ENCODE data around the gene SUFU. TPM values are rescaled to one million over a fixed set of nuclear protein-coding genes. Genes with fewer than 3 reads are reported as not detected.
A peak's percentile ranks its signal among the peaks of the same experiment; 100 is the strongest.

The SUFU gene
- total and polyA plus RNA-seq, 2 donors (not counting 1 experiment from before 2014, with no cell fraction given) = 4.8 to 13.3 TPM

DNA sequence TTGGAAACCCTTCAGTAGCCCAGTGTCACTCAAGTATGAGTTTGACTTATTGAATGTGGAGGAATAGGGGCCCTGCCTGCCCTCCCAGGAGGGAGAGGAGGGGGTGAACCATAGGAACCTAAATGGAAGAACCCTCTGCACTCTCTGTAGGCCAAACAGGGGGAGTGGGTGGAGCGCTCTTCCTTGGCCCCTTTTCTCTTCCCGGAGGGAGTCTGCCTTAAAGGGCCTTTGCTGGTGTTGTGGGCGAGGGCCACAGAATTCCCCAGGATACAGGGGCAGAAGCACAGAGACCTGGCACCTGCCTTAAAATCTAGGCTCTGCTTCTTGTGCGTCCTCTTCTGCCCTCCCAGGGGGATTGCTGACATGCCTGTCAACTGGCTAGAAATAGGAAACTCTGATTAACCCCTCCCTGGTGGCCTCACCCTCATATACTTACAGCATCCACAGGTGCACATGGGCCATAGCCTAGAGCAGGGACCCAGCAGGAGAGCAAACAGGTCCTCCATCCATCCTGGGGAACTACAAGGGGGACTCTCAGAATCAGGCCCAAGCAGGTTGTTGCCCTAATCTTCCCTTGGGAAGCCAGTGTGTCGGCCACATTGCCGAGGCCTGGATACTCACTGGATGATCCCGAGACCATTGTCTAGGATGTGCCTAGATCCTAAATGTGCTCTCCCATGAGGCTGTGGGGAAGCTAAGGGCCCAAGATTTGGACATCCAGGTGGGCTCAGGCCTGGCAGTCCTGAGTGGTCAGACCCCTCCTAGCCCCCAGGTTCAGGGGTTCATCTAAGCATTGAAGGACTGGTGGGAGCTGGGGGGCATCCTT, 143.9 kb downstream of the SUFU start:
- Histone ChIP-seq H3K9me3 (ENCODE audit: control extremely low read depth in 1 of 3, control insufficient read depth in 2 of 3, insufficient read depth in 1 of 3, low read length in 2 of 3) (no peaks in the 10 kb centered on the region), H3K79me2 (ENCODE audit: control insufficient read depth, insufficient read depth, low read length) (peaks cover 81% of the 10 kb centered on the region), H2AFZ (ENCODE audit: insufficient read depth, low read depth, low read length, poor library complexity, severe bottlenecking) (no peak overlapping the region), H3K27me3 (replicated peaks in 1 of 4; ENCODE audit: control extremely low read depth in 1 of 4, control insufficient read depth in 3 of 4, insufficient read depth in 4 of 4, low read length in 3 of 4) (no peaks in the 10 kb centered on the region), H3K36me3 (replicated peaks in 1 of 2; ENCODE audit: control extremely low read depth in 1 of 2, control insufficient read depth in 1 of 2, extremely low read depth in 1 of 2, insufficient read depth in 2 of 2, low read length in 1 of 2) (no peaks in the 10 kb centered on the region), H3K27ac (ENCODE audit: low read length in 2 of 2) (peak overlapping the region; percentile 12 to 90), H3K4me3 (ENCODE audit: control extremely low read depth in 1 of 5, extremely low read depth in 1 of 5, insufficient read depth in 1 of 5, low read depth in 2 of 5, low read length in 4 of 5) (peak overlapping the region in 4 of 5 experiments; percentile 55 to 89 (median 80)), H3K9ac (ENCODE audit: low read length) (peak overlapping the region; percentile 83), H4K20me1 (ENCODE audit: control insufficient read depth, insufficient read depth, low read length, poor library complexity, severe bottlenecking) (peaks cover 62% of the 10 kb centered on the region), H3K4me2 (replicated peaks; ENCODE audit: low read depth, low read length, poor library complexity, severe bottlenecking) (peak overlapping the region; percentile 94), H3K4me1 (ENCODE audit: control insufficient read depth in 2 of 2, insufficient read depth in 2 of 2, low read length in 2 of 2) (peaks cover 67 to 70% of the 10 kb centered on the region in 2 donors)
- 66% methylated on average over 7 of the region's 7 CpGs for WGBS (ENCODE audit: insufficient coverage)
- no peak for TF ChIP-seq EZH2 (IDR thresholded peaks at IDR 0.05; ENCODE audit: borderline replicate concordance, insufficient read depth, low read depth, low read length, poor library complexity, severe bottlenecking)
- peak overlapping the region; percentile 99 for H3K27ac Mint-ChIP-seq
- H3K4me3 Mint-ChIP-seq = peak overlapping the region; percentile 97
- intact Hi-C loops (cut with micrococcal nuclease) = loop anchor here (2.0 to 5.0 kb wide), 4 partner anchors 13 to 830 kb away; partner anchors contain the start of genes CNNM2 and OGA
- H3K9me3 Mint-ChIP-seq (ENCODE audit: insufficient read depth) = no peaks in the 10 kb centered on the region
- ChIA-PET POLR2A (interaction anchor here (0.7 to 4.0 kb wide), 4 partner anchors 29 to 248 kb away, joined by 4 to 49 read pairs (median 26); partner anchors contain the start of genes ARL3 and SFXN2), CTCF (interaction anchor here (0.6 to 3.8 kb wide), 2 partner anchors 19 to 29 kb away, joined by 3 to 50 read pairs; no protein-coding TSS in a partner anchor)
- ATAC-seq (ENCODE audit: low read depth) (no peak), DNase-seq (peak; percentile 59)
- H3K27me3 Mint-ChIP-seq = no peaks in the 10 kb centered on the region
- H3K4me1 Mint-ChIP-seq = peaks cover 69% of the 10 kb centered on the region

DNA sequence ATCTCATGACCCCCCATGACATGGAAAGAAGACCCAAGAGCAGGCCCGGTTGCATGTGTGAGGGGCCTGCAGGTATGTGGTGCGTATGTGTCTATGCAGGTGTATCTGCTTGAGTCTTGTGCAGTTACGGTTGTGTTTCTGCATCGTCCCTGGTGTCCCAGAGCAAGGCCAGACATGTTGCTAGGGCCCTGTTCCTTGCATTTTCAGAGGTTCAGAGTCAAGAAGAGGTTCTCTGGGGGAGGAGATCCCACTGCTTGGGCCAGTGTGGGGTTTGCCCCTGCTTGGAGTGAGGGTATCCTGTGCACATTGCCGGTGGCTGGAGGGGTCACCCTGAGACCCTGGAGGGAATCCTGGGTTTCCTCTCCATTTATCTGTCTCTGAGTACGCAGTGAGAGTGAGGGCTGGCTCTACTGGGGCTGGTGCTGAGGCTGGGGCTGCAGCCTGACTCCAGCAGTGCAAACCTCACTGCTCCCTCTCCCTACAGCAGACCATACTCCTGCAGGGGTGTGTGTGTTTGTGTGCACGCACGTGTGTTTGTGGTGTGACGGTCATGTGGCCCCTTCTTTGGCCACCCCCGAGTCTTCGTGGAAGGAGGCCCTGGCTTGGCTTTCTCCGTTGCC, 144.6 kb downstream of the SUFU start:
- peaks cover 76% of the 10 kb centered on the region for H3K4me1 Mint-ChIP-seq

More for the DNA sequence above, 144.6 kb downstream of the SUFU start:
- TF ChIP-seq, protein P1, sequence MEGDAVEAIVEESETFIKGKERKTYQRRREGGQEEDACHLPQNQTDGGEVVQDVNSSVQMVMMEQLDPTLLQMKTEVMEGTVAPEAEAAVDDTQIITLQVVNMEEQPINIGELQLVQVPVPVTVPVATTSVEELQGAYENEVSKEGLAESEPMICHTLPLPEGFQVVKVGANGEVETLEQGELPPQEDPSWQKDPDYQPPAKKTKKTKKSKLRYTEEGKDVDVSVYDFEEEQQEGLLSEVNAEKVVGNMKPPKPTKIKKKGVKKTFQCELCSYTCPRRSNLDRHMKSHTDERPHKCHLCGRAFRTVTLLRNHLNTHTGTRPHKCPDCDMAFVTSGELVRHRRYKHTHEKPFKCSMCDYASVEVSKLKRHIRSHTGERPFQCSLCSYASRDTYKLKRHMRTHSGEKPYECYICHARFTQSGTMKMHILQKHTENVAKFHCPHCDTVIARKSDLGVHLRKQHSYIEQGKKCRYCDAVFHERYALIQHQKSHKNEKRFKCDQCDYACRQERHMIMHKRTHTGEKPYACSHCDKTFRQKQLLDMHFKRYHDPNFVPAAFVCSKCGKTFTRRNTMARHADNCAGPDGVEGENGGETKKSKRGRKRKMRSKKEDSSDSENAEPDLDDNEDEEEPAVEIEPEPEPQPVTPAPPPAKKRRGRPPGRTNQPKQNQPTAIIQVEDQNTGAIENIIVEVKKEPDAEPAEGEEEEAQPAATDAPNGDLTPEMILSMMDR (IDR thresholded peaks at IDR 0.05) = no peak
- TF ChIP-seq EZH2 (IDR thresholded peaks at IDR 0.05; ENCODE audit: borderline replicate concordance, insufficient read depth, low read depth, low read length, poor library complexity, severe bottlenecking) = no peak
- Histone ChIP-seq H3K27me3 (replicated peaks in 1 of 4; ENCODE audit: control extremely low read depth in 1 of 4, control insufficient read depth in 3 of 4, insufficient read depth in 4 of 4, low read length in 3 of 4) (no peaks in the 10 kb centered on the region), H3K9me3 (ENCODE audit: control extremely low read depth in 1 of 3, control insufficient read depth in 2 of 3, insufficient read depth in 1 of 3, low read length in 2 of 3) (no peaks in the 10 kb centered on the region), H3K4me2 (replicated peaks; ENCODE audit: low read depth, low read length, poor library complexity, severe bottlenecking) (peak overlapping the region; percentile 94), H3K4me1 (ENCODE audit: control insufficient read depth in 2 of 2, insufficient read depth in 2 of 2, low read length in 2 of 2) (peaks cover 74 to 78% of the 10 kb centered on the region in 2 donors), H3K79me2 (ENCODE audit: control insufficient read depth, insufficient read depth, low read length) (peaks cover 84% of the 10 kb centered on the region), H3K4me3 (ENCODE audit: control extremely low read depth in 1 of 5, extremely low read depth in 1 of 5, insufficient read depth in 1 of 5, low read depth in 2 of 5, low read length in 4 of 5) (peak overlapping the region in 3 of 5 experiments; percentile 8 to 33 (median 12)), H3K36me3 (replicated peaks in 1 of 2; ENCODE audit: control extremely low read depth in 1 of 2, control insufficient read depth in 1 of 2, extremely low read depth in 1 of 2, insufficient read depth in 2 of 2, low read length in 1 of 2) (no peaks in the 10 kb centered on the region), H2AFZ (ENCODE audit: insufficient read depth, low read depth, low read length, poor library complexity, severe bottlenecking) (no peak overlapping the region), H4K20me1 (ENCODE audit: control insufficient read depth, insufficient read depth, low read length, poor library complexity, severe bottlenecking) (peaks cover 69% of the 10 kb centered on the region), H3K9ac (ENCODE audit: low read length) (peak overlapping the region; percentile 83), H3K27ac (ENCODE audit: low read length in 2 of 2) (peak overlapping the region; percentile 12 to 90)
- WGBS (ENCODE audit: insufficient coverage) = 74% methylated on average over 5 of the region's 12 CpGs
- H3K9me3 Mint-ChIP-seq (ENCODE audit: insufficient read depth) = no peaks in the 10 kb centered on the region
- ChIA-PET CTCF (no interaction called here), POLR2A (no interaction called here)
- peak overlapping the region; percentile 97 for H3K4me3 Mint-ChIP-seq
- peak overlapping the region; percentile 99 for H3K27ac Mint-ChIP-seq
- DNase-seq (no peak), ATAC-seq (ENCODE audit: low read depth) (no peak)
- intact Hi-C loops (cut with micrococcal nuclease) = loop anchor here (5.0 kb wide), 3 partner anchors 269 to 831 kb away; partner anchors contain the start of genes CNNM2 and OGA
- no peaks in the 10 kb centered on the region for H3K27me3 Mint-ChIP-seq

All from B cell (primary cell).